Measurements from ENCODE around the gene CDC42BPG.

DNA sequence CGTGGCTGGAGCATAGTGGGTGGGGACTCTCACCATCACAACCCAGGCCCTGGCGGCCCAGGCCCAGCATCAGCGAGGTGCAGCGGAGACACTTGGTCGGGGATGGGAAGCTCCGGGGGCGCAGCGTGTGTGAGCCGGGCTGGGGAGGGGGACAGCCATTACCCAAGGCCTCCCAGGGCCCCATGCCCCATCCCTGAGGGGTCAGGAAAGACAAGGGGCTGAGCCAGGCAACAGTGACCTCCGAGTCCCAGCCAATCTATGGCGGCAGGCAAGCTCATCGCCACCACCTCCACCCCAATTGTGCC, 11.3 kb downstream of the CDC42BPG start:
- TF ChIP-seq POLR2A (IDR thresholded peaks at IDR 0.05) (no peak), CTCF (IDR thresholded peaks at IDR 0.05) (no peak), POLR2AphosphoS5 (IDR thresholded peaks at IDR 0.05; ENCODE audit: insufficient read depth in 1 of 2, low read depth in 1 of 2) (no peak)
